ENCODE measurements around the gene RBM47.

RBM47 gene

GRCh38 chr4:40530961-40531635, 98.6 kb downstream of the RBM47 start:
- no peak overlapping the region for H2AFZ ChIP-seq (ENCODE audit: low read depth, low read length, severe bottlenecking)
- no peak overlapping the region for H3K4me2 ChIP-seq (ENCODE audit: low read depth, low read length, poor library complexity, severe bottlenecking)

GRCh38 chr4:40526741-40527140, 102.9 kb downstream of the RBM47 start:
- Histone ChIP-seq H4K20me1 (ENCODE audit: low read depth, low read length) (no peaks in the 10 kb centered on the region), H3K4me3 (ENCODE audit: insufficient read depth, low read length, poor library complexity, severe bottlenecking) (no peak overlapping the region), H3K36me3 (ENCODE audit: low read length) (no peaks in the 10 kb centered on the region), H2AFZ (ENCODE audit: low read depth, low read length, severe bottlenecking) (no peak overlapping the region), H3K27me3 (ENCODE audit: low read length) (no peaks in the 10 kb centered on the region), H3K27ac (ENCODE audit: low read depth, low read length) (no peak overlapping the region), H3K4me2 (ENCODE audit: low read depth, low read length, poor library complexity, severe bottlenecking) (no peak overlapping the region), H3K9ac (ENCODE audit: low read length) (no peak overlapping the region), H3F3A (ENCODE audit: insufficient read depth) (no peaks in the 10 kb centered on the region), H3K9me2 (replicated peaks; ENCODE audit: insufficient read depth, low read length) (no peaks in the 10 kb centered on the region), H3K9me3 (ENCODE audit: insufficient read depth, low read length) (no peaks in the 10 kb centered on the region), H3K79me2 (ENCODE audit: insufficient read depth, low read length) (no peaks in the 10 kb centered on the region)
- no peak for TF ChIP-seq CTCF (IDR thresholded peaks at IDR 0.05; ENCODE audit: insufficient read depth, low read length, poor library complexity, severe bottlenecking)
- TF ChIP-seq EZH2phosphoT487 (conservative IDR thresholded peaks at IDR 0.05; ENCODE audit: low read length): no peak

More at GRCh38 chr4:40530961-40531635, 98.6 kb downstream of the RBM47 start:
- H3K27me3 ChIP-seq (ENCODE audit: low read length): no peaks in the 10 kb centered on the region
- H3K9me3 ChIP-seq (ENCODE audit: insufficient read depth, low read length): no peaks in the 10 kb centered on the region
- no peaks in the 10 kb centered on the region for H3K9me2 ChIP-seq (replicated peaks; ENCODE audit: insufficient read depth, low read length)
- H3K36me3 ChIP-seq (ENCODE audit: low read length): no peaks in the 10 kb centered on the region
- H3K27ac ChIP-seq (ENCODE audit: low read depth, low read length): no peak overlapping the region
- H4K20me1 ChIP-seq (ENCODE audit: low read depth, low read length): no peaks in the 10 kb centered on the region
- no peak overlapping the region for H3K4me3 ChIP-seq (ENCODE audit: insufficient read depth, low read length, poor library complexity, severe bottlenecking)
- no peaks in the 10 kb centered on the region for H3F3A ChIP-seq (ENCODE audit: insufficient read depth)
- H3K9ac ChIP-seq (ENCODE audit: low read length): no peak overlapping the region
- TF ChIP-seq CTCF (IDR thresholded peaks at IDR 0.05; ENCODE audit: insufficient read depth, low read length, poor library complexity, severe bottlenecking): no peak
- TF ChIP-seq EZH2phosphoT487 (conservative IDR thresholded peaks at IDR 0.05; ENCODE audit: low read length): no peak
- no peaks in the 10 kb centered on the region for H3K79me2 ChIP-seq (ENCODE audit: insufficient read depth, low read length)

GRCh38 chr4:40525752-40526598, 103.7 kb downstream of the RBM47 start:
- H3K9me3 ChIP-seq (ENCODE audit: insufficient read depth, low read length): no peaks in the 10 kb centered on the region
- TF ChIP-seq CTCF (IDR thresholded peaks at IDR 0.05; ENCODE audit: insufficient read depth, low read length, poor library complexity, severe bottlenecking): no peak
- TF ChIP-seq EZH2phosphoT487 (conservative IDR thresholded peaks at IDR 0.05; ENCODE audit: low read length): no peak
- H3F3A ChIP-seq (ENCODE audit: insufficient read depth): no peaks in the 10 kb centered on the region
- H4K20me1 ChIP-seq (ENCODE audit: low read depth, low read length): no peaks in the 10 kb centered on the region
- no peaks in the 10 kb centered on the region for H3K9me2 ChIP-seq (replicated peaks; ENCODE audit: insufficient read depth, low read length)
- H3K4me2 ChIP-seq (ENCODE audit: low read depth, low read length, poor library complexity, severe bottlenecking): no peak overlapping the region
- H3K9ac ChIP-seq (ENCODE audit: low read length): no peak overlapping the region
- no peaks in the 10 kb centered on the region for H3K79me2 ChIP-seq (ENCODE audit: insufficient read depth, low read length)
- H3K27me3 ChIP-seq (ENCODE audit: low read length): no peaks in the 10 kb centered on the region
- H2AFZ ChIP-seq (ENCODE audit: low read depth, low read length, severe bottlenecking): no peak overlapping the region
- no peaks in the 10 kb centered on the region for H3K36me3 ChIP-seq (ENCODE audit: low read length)
- no peak overlapping the region for H3K27ac ChIP-seq (ENCODE audit: low read depth, low read length)
- no peak overlapping the region for H3K4me3 ChIP-seq (ENCODE audit: insufficient read depth, low read length, poor library complexity, severe bottlenecking)
